ENCODE results near the gene HJV.

Gene HJV

DNA sequence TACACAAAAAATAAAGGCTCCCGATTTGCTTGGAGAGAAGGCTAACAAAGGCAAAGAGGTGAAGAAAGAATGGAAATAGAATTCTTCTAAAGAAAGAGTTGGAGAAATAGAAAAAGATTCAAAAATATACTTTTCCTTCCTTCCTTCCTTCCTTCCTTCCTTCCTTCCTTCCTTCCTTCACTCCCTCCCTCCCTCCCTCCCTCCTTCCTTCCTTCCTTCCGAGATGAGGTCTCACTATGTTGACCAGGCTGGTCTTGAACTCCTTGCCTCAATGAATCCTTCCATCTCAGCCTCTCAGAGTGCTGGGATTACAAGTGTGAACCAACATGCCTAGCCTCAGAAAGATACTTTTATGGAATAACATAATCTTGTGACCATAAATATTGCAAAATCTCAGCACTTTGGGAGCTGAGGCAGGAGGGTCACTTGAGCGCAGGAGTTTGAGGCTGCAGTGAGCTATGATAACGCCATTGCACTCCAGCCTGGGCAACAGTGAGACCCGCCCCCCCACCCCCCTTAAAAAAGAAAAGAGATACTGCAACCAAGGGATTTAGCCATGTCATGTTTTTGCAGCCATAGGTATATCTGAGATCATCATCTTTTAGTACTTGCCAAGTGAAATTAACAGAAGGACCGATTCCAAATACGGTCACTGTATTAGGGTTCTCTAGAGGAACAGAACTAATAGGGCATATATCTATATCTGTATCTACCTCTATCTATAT lies 1.0 kb upstream of the HJV start:
- no peak for DNase-seq (ENCODE audit: low spot score)

DNA sequence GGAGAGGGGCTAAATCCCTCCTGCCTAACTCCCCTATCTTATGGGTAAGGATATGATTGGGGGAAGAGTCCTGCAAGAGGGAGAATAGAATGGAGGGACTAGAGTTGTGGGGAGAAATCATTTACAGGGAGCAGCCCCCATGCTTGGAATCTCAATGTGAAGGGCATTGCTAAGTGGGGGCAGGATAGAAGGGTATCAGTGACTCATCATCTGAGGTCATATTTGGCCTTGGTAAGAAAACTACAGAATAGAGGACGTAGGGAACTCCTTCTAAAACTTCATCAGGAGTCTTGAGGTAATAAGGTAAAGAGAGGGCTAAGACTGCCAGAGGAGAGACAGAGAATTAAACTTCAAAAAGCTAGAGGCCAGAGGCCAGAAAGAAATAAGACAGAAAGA lies 487 bp downstream of the HJV start:
- no peak for DNase-seq (ENCODE audit: low spot score)

DNA sequence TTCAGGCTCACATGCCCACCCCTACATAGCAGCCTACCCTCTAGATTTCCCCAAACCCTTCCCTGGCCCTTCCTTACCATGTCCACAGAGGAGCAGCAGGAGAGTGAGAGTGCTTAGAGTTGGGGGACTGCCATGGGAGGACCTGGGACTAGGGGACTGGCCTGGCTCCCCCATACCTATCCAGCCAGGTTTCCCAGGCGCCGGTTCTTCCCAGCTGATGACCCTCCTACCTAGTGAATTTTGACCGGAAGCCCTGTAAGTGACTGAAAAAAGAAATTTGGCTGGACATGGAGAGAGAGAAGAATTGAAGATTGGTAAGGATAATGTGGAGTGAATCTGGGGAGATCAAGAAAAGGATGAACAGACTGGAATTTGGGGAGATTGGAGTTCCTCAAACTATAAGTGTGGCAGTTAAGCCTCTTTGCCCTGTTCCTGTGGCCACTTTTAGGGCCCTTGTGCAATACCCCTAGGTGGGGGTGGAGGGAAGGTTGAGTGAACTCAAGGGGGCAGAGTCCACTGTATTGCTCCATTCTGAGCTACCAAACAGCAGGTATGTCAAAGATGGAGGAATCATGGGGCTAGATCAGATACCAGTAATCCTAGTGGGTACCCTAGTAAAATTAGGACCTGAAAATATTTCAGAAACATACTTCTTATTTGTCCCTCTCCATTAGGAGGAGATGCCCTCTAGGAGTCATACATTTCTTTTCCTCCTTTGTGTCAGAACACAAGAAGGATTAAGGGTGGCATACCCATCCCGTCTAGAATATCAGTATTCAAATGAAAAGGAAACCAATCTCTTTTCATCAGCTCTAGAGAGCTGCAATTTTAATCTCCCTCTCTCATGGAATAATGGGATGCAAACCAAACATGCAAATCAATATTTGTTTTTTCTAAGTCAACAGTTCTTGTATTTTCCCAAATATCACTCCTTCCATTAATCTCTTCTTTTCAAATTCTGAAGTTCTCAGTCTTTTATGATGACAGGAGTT lies 1.2 kb downstream of the HJV start:
- DNase-seq (ENCODE audit: low spot score): no peak

DNA sequence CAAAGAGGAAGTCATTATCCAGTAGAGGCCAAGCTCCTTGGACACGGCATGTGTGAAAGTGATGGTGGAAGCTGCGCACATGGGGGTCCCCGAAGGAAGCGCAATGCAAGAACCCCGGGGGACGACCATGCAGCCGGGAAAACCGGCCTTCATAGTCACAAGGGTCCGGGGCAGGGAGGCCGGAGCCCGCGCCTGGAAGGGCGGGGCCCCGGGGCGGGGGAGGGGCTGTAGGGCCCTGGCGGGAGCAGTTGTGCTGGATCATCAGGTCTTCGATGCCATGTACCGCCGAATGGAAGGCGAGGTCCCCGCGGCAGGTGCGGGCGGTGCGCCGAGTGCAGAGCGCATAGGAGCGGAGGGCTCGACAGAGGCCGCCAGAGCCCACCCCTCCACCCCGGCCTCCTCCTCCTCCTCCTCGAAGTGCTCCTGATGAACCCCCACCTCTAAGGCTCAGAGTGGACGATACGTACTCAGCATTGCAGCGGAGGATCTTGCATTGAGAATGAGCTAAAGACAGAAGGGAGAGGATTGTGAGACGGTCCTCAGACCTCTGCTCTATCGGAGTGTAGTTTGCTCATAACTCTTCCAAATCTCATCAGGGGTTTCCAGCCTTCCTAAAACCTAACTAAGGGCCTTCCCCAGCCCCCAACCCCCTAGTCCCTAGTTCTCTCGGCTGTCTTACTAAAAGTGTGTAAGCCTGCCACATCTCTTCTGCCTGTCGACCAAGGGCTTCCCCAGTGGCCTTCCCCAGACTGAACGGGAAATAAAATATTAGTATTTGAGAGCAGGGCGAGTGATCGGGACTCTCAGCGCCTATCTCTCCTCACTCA lies 2.1 kb downstream of the HJV start:
- no peak for DNase-seq (ENCODE audit: low spot score)

DNA sequence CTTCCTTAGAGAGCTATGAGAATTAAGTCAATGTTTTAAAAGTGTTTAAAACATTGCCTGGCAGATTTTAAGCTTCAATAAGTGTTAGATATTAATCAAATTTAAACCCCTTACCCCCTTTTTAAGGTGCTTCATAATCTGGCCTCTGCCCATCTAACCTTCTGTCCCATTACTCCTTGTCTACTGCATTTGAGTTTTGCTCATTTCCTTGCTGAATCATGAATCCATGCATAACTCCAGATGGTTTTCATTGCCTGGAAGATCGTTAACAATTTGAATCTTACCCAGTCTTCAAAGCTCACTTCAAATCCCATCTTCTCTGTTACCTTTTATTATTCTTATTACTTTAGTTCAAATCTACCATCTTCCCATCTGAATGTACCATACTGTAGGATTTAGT lies 4.6 kb downstream of the HJV start:
- no peak for DNase-seq (ENCODE audit: low spot score)

DNA sequence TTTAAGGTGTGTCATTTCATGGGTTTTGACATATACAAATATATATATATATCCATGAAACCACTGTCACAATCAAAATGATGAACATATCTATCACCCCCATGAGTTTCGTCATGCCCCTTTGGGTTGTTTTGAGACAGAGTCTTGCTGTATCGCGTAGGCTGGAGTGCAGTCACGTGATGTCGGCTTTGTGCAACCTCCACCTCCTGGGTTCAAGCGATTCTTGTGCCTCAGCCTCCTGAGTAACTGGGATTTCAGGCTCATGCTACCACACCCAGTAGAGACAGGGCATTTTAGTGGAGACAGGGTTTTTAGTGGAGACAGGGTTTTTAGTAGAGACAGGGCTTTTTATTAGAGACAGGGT lies 8.0 kb downstream of the HJV start:
- DNase-seq (ENCODE audit: low spot score): no peak

DNA sequence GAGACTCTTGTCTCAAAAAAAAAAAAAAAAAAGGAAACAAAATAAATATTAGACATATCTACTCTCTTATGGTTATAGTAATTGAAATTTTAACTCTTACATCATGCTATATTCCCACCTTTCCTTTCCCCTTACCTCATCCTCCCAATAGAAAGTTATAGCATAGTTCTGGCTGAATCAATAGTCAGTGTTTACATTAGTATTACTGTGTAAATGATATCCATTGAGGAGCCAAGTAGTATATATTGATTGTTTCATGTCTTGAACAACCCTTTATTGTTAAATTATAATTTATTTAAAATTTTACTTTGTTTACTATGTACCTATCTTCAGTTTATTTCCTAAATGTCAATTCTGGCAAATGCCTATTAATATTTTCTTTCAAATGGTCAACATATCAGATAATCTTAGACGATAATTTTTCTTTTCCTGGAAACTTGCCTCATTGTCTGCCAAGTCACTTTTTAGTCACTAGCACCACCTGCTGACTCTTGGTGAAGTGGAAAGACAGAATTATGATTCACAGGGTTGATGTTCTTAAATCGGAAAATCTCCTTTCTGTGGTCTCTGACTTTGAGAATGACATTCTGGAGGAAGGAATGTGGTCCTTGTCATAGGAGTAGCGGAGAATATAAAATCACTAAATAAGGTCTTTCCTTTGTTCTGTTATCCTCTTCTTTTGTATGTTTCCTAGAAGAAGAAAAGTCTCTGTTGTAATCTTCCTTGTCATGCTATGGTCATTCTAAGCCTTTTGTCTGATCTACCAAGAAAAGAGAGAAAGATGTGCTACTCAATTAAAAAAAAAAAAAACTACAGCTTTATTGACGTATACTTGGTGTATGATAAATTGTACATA lies 8.6 kb downstream of the HJV start:
- peak; percentile 78 for DNase-seq (ENCODE audit: low spot score)

DNA sequence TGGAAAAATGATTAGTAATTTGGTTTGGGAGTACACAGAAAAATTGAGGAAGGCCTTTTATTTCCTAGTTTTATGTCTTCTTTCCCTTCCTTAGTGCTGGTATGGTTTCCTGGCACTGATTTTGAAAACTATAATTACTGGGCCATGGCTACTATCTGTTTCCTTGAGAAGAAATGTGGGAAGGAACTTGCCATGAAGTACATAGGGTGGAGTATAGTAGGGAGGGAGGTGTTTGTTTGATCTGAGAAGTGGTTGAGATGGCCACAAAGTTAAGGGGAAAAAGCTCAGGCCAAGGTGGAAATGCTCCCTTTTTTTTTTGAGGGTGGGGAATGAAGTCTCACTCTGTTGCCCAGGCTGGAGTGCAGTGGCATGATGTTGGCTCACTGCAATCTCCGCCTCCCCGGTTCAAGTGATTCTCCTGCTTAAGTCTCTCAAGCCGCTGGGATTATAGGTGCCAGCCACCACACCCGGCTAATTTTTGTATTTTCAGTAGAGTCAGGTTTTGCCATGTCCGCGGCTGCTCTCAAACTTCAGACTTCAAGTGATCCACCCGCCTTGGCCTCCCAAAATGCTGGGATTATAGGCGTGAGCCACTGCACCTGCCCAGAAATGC lies 11.3 kb downstream of the HJV start:
- DNase-seq (ENCODE audit: low spot score): no peak

DNA sequence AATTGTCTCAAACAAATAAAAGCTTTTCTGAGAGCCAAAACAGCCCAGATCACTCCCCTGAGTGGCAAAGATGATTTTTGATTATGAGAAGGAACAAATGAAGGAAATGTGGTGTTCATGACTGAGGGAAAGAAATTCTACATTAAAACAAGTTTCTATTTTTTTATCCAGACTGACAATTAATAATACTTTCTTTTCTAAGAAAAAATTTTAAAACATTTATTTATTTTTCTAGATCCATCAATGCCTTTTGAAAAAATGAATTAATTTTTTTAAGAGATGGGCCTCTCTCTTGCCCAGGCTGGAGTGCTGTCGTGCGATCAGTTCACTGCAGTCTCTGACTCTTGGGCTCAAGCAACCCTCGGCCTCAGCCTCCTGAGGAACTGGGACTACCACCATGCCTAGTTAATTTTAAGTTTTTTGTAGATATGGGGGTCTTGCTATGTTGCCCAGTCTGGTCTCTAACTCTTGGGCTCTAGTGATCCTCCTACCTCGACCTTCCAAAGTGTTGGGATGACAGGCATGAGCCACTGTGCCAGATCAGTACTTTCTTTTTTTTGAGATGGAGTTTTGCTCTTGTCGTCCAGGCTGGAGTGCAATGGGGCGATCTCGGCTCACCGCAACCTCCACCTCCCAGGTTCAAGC lies 13.9 kb downstream of the HJV start:
- DNase-seq (ENCODE audit: low spot score): no peak

DNA sequence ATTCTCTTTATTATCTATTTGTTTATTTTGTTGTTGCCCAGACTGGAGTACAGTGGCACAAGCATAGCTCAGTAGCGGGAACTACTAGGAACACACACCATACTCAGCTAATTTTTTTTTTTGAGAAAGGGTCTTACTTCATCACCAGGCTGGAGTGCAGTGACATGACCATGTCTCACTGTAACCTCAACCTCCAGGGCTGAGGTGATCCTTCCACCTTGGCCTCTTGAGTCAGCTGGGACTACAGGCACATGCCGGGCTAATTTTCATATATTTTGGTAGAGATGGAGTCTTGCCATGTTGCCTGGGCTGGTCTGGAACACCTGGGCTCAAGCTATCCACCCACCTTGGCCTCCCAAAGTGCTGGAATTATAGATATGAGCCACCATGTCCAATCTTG lies 19.8 kb downstream of the HJV start:
- no peak for DNase-seq (ENCODE audit: low spot score)

DNA sequence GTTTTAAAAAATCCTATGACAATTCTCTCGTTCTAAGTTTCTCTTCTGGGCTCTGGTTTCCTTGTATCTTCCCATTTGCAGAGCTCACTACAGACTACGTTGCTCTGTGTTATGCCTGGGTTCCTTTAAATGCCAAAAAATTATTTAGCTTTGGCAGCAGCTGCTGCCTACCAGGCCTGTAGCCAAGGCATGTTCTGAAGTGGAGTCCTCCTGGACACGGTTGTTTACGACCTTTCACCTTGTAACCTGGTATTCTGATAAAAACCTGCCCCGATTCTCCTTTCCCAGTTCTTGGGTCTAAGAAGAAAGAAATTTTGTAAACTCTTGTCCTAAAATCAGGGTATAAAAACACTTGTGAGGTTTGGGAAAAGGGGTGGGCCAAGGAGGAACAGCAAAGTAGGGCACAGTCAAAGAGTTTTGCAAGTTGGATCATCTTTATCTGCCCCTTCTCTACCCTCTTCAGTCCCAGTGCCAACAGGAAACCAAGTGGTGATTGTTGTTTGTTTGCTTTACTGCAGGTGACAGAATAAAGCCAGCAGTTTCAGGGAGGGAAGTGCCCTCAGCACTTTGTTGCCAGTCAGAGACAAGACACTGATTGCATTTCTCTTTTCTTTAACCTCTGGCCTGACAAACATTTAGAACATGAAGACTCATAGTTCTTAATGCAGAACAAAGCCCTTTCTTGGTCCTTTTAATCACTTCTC lies 22.1 kb downstream of the HJV start:
- no peak for DNase-seq (ENCODE audit: low spot score)

DNA sequence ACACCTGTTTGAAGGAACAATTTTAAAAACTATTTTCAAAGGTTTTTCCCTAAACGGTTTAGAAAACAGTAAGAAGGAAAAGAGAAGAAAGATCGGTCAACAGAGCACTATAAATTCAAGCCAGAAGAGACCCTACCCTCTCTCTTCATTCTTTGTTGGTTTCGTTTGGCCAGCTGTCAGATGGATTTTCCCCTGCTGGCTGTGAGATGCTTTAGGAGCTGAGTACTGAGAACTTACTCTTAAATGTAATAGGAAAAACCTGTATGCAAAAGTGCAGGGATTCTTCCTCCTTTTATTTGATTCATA lies 23.9 kb downstream of the HJV start:
- no peak for DNase-seq (ENCODE audit: low spot score)

DNA sequence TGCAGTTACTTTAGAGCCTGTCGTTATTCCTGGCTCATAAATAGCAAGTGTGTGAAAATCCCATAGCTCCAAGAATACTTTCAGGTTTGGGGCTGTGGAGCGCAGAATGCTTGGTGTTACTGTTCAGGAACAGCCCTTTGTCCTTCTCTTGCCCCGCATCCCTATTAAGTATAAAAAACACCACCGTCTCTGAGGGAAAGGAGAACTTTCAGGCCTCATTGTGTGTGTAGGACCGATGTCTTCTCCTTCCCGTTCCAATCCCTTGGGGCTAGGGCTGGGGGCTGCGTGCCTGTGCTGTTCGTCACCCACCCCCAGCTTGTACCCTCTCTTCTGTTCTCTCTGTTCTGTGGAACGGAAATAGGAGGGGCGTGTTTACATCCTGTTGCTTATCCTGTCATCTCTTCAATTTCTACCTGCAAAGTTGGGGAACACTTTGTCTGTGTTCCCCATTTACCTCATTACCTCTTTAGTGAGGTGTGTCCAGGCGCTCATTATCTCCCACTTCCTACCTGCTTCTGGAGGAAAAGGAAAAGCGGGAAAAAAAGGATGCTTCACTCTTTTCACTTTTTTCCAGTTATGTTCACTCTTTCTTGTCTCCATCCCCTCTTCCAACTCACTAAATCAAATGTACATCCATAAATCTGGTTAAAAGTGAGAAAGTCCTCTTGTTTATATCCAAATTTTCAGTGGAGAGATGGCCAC lies 24.4 kb downstream of the HJV start:
- DNase-seq (ENCODE audit: low spot score): no peak

DNA sequence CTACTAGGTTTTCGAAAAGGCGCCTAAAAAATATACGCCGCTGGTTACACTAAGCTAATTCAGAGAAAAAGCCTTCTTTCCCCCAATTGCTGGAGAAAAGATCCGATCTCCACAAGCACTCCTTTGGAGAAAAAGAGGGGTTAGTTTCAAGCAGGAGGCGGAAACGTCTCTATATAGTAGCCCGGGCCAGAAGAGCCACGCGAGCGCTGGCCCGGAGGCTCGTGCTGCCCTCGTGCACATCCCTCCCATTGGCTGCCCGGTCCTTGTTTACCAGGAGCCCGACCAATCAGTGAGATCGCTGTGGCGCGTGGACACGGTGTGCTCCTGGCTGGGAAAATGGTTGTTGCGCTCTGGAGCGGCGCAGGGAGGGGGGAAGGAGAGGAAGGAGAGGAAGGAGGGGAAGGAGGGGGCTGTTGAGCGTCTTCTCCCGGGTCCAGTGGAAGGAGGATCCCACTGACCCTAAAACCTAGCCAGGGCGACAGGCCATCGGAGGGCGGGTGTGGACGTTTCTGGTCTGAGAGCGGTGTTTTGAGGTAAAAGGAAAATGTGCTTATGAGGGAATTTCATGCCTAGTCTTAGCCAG lies 25.0 kb downstream of the HJV start, which contains the start of gene TXNIP:
Gene TXNIP (minus strand): TSS at position 147 of the 583 bp plus-strand sequence. CDS start 313 bp downstream, outside the sequence.
- DNase-seq (ENCODE audit: low spot score): peak; percentile 99

DNA sequence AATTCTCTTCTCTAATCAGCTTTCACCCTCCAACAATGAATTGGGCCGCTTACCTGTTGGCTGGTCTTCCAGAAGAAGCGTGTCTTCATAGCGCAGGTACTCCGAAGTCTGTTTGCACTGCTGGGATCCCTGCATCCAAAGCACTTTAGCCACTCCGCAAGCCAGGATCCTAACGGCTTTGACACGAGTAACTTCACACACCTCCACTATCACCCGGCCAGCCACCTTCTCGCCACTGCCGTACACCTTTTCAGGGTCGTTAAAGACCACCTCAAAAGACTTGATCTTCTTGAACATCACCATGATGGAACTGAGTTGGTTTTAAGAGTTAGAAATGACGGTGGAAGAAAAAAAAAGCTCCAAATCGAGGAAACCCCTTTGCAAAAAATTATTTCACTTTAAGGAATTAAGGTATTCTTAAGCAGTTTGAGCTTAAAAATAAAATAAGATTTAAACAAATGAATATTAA lies 25.5 kb downstream of the HJV start:
- no peak for DNase-seq (ENCODE audit: low spot score)

DNA sequence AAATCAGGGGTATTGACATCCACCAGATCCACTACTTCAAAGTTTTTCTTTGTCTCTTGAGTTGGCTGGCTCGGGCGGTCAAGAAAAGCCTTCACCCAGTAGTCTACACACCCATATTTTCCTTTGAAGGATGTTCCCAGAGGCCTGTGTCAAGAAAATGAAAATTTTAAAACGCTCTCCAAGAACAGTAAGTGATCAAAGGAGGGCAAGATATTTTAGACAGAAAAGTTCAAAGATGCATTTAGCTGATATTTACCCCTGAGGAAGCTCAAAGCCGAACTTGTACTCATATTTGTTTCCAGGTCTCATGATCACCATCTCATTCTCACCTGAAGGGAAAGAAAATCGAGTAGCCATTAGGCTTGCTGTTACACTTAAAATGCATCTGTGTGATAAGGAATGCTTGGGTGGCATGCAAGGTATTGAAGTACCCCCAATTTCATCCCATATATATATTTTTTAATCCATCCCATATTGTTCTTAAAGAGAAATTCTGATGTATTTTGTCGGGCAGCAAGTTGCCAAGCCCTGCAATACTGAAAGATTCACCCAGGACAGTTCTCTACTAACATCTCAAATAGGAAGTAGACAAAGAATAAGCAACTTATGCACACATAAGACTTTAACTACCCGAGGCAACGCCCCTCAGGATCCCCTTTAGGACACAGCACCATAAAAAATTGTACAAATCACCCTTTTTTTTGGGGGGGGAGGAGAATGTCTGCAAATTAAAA lies 26.2 kb downstream of the HJV start:
- no peak for DNase-seq (ENCODE audit: low spot score)

DNA sequence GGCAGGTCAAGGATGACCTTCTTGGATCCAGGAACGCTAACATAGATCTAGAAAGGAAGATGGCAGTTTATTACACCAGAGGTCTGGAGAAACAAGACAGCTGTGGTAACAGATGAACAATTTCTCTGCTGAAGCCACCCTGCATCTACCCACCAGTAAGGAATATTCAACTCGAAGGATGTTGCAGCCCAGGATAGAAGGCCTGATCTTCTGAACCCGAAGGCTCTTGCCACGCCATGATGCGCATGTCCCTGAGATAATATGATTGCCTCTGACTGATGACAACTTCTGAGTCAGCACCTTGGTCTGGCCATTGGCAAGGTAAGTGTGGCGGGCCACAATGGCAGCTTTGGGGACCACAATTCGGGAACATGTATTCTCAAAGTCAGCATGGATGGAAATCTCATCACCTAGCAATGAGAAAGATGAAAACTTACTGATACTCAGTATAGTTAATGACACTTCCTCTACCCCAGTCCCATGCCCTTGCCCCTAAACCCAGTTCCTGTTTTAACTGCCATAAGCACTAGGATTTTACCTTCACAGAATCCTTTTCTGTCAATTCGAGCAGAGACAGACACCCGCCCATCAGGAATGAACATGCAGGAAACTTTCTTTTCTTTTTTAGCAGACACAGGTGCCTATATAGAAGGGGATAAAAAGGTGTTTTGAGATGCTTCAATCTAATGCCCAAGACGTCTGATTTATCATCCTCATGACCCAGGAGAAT lies 27.0 kb downstream of the HJV start:
- no peak for DNase-seq (ENCODE audit: low spot score)
